Caco-2 (cell line): ENCODE data around the gene LAMTOR4. TPM values are rescaled to one million over a fixed set of nuclear protein-coding genes. Genes with fewer than 3 reads are reported as not detected.

Experiments
- BruUV-seq: library from RNA; stranded (reverse); fragments of 400-500 nt; replicated peaks from 2 replicates; lab custom pipeline; 2021; lab: Mats Ljungman, UMichigan
- CTCF ChIA-PET: fragments of 300-600 bp; sonication (Branson Sonifier 250); formaldehyde crosslinking; loops from one replicate; lab custom pipeline; 2022; ENCODE audit warnings: antibody characterized with exemption; lab: Charles Lee
- POLR2A ChIA-PET: fragments of 300-600 bp; sonication (Branson Sonifier 250); formaldehyde crosslinking; loops from one replicate; lab custom pipeline; 2022; ENCODE audit warnings: antibody characterized with exemption; lab: Charles Lee
- DNase-seq, 2 experiments: peaks; one replicate each; pipeline versions ENCODE4 v3.0.0 to v3.0.0-alpha.2; 2020 to 2022
- H3K27me3 ChIP-seq: replicated peaks from 2 replicates; pipeline ENCODE4 v1.6.0; 2011; ENCODE audit warnings: low read length; ENCODE audit not compliant: control insufficient read depth, insufficient read depth
- H3K36me3 ChIP-seq: 2 replicates; pipeline ENCODE4 v1.5.1; 2011; ENCODE audit warnings: low read length; ENCODE audit not compliant: control insufficient read depth, insufficient read depth
- H3K4me1 ChIP-seq: fragments of 250-450 bp; sonication (Bioruptor Pico); 2 replicates; pipeline ENCODE4 v1.5.1; 2020; ENCODE audit warnings: mild to moderate bottlenecking
- H3K4me3 ChIP-seq: 2 replicates; pipeline ENCODE4 v1.5.1; 2011; ENCODE audit warnings: low read depth, mild to moderate bottlenecking, control low read depth, low read length
- H3K9me3 ChIP-seq: fragments of 250-450 bp; sonication (Bioruptor Pico); 2 replicates; pipeline ENCODE4 v1.5.1; 2020; ENCODE audit warnings: mild to moderate bottlenecking, moderate library complexity
- H3K27ac Mint-ChIP-seq: one replicate; pipeline ENCODE4 v1.8.0; 2022; ENCODE audit warnings: mixed read lengths; ENCODE audit not compliant: unreplicated experiment
- H3K27me3 Mint-ChIP-seq: one replicate; pipeline ENCODE4 v1.8.0; 2022; ENCODE audit warnings: mixed read lengths; ENCODE audit not compliant: insufficient read depth, unreplicated experiment
- H3K36me3 Mint-ChIP-seq: one replicate; pipeline ENCODE4 v1.8.0; 2022; ENCODE audit warnings: mild to moderate bottlenecking, mixed read lengths; ENCODE audit not compliant: insufficient read depth, unreplicated experiment
- H3K4me1 Mint-ChIP-seq: one replicate; pipeline ENCODE4 v1.8.0; 2022; ENCODE audit warnings: low read depth, mixed read lengths; ENCODE audit not compliant: unreplicated experiment
- H3K4me3 Mint-ChIP-seq: one replicate; pipeline ENCODE4 v1.8.0; 2022; ENCODE audit warnings: mild to moderate bottlenecking, moderate library complexity, mixed read lengths; ENCODE audit not compliant: unreplicated experiment
- H3K9me3 Mint-ChIP-seq: one replicate; pipeline ENCODE4 v1.8.0; 2022; ENCODE audit warnings: mixed read lengths; ENCODE audit not compliant: unreplicated experiment
- CTCF ChIP-seq, 2 experiments: fragments of 200-600 bp in 1 of 2; IDR thresholded peaks; 1 replicate in 1 of 2; 2 replicates in 1 of 2; pipeline versions ENCODE4 v1.5.1 to v1.8.0; 2011 to 2022; ENCODE audit warnings: antibody characterized with exemption in 1 of 2, control low read depth in 1 of 2, inconsistent platforms in 1 of 2, low read depth in 1 of 2, low read length in 1 of 2, mild to moderate bottlenecking in 1 of 2, moderate library complexity in 1 of 2; ENCODE audit not compliant: insufficient read depth in 1 of 2, severe bottlenecking in 1 of 2, unreplicated experiment in 1 of 2
- intact Hi-C: fragments of 100-400 bp; cut with micrococcal nuclease; formaldehyde crosslinking; loops from one replicate; pipeline ENCODE4 v1.10.0; 2022; ENCODE audit not compliant: unreplicated experiment
- total RNA-seq: library from RNA; stranded (reverse); gene quantifications from 2 replicates; pipeline ENCODE4 v1.2.3, GENCODE V29; 2022

LAMTOR4 gene
- total RNA-seq, 1 experiment from 2014 or later, result 107 TPM

- intact Hi-C loops, result no loop called here
- peaks cover 24% of the 10 kb centered on the region for H3K4me1 Mint-ChIP-seq
- Histone ChIP-seq H3K36me3 (no peaks in the 10 kb centered on the region; the same call in 1 of the 2 replicates), H3K4me1 (peaks cover 18% of the 10 kb centered on the region), H3K9me3 (no peaks in the 10 kb centered on the region), H3K27me3 (no peaks in the 10 kb centered on the region), H3K4me3 (no peak overlapping the region)
- POLR2A ChIA-PET, result interaction anchor here (0.8 kb wide), 1 partner anchor 12 kb away, joined by 3 read pairs; no protein-coding TSS in a partner anchor
- no peak for TF ChIP-seq CTCF (IDR thresholded peaks at IDR 0.05; ENCODE audit: insufficient read depth in 1 of 2, low read depth in 1 of 2, low read length in 1 of 2, severe bottlenecking in 1 of 2, unreplicated experiment in 1 of 2)
- H3K27ac Mint-ChIP-seq, result no peak overlapping the region
- H3K36me3 Mint-ChIP-seq, result peaks cover 85% of the 10 kb centered on the region
- CTCF ChIA-PET, result interaction anchor here (0.6 kb wide), 1 partner anchor 1024 kb away, joined by 3 read pairs; no protein-coding TSS in a partner anchor
- BruUV-seq, result no TSS peak
- no peaks in the 10 kb centered on the region for H3K27me3 Mint-ChIP-seq
- no peaks in the 10 kb centered on the region for H3K9me3 Mint-ChIP-seq
- no peak for DNase-seq
- no peak overlapping the region for H3K4me3 Mint-ChIP-seq
Observed at GRCh38 chr7:100154651-100155491, 6.2 kb downstream of the LAMTOR4 start.

GRCh38 chr7:100155553-100156317 lies 7.0 kb downstream of the LAMTOR4 start:
- H3K4me3 ChIP-seq, result no peak overlapping the region
- POLR2A ChIA-PET, result interaction anchor here (0.8 kb wide), 1 partner anchor 11 kb away, joined by 3 read pairs; no protein-coding TSS in a partner anchor
- CTCF ChIA-PET, result no interaction called here
- DNase-seq, result no peak
- Mint-ChIP-seq H3K27ac (no peak overlapping the region), H3K36me3 (peaks cover 85% of the 10 kb centered on the region), H3K9me3 (no peaks in the 10 kb centered on the region), H3K4me1 (peaks cover 16% of the 10 kb centered on the region), H3K27me3 (no peaks in the 10 kb centered on the region), H3K4me3 (peak overlapping the region; percentile 79)
- H3K36me3 ChIP-seq, result no peaks in the 10 kb centered on the region; the same call in 1 of the 2 replicates
- TF ChIP-seq CTCF (IDR thresholded peaks at IDR 0.05; ENCODE audit: insufficient read depth in 1 of 2, low read depth in 1 of 2, low read length in 1 of 2, severe bottlenecking in 1 of 2, unreplicated experiment in 1 of 2), result no peak
- H3K27me3 ChIP-seq, result no peaks in the 10 kb centered on the region
- intact Hi-C loops, result no loop called here
- BruUV-seq, result no TSS peak
- no peaks in the 10 kb centered on the region for H3K9me3 ChIP-seq
- H3K4me1 ChIP-seq, result peaks cover 18% of the 10 kb centered on the region
